Activated effector memory CD4-positive, alpha-beta T cell treated with Interleukin-2 at 50 U/mL for 16 hours (primary cell): Measurements from ENCODE around the gene MATK.
A peak's percentile ranks its signal among the peaks of the same experiment; 100 is the strongest.
"Not testable (repeated sequence)": the region's sequence is repeated elsewhere in the genome, so short reads cannot be mapped to it uniquely, and the experiment has no call there.

Experiments
- DNase-seq: peaks from one replicate; pipeline ENCODE4 v3.0.0-alpha.2; 2020

The MATK gene

GRCh38 chr19:3768748-3769099, 17.5 kb downstream of the MATK start:
- no peak for DNase-seq

GRCh38 chr19:3768015-3768747, 18.0 kb downstream of the MATK start:
- no peak for DNase-seq

- DNase-seq, result no peak
Measured at GRCh38 chr19:3767050-3767449, 19.1 kb downstream of the MATK start.

- DNase-seq, result no peak
Measured at GRCh38 chr19:3766520-3766919, 19.7 kb downstream of the MATK start.

DNA sequence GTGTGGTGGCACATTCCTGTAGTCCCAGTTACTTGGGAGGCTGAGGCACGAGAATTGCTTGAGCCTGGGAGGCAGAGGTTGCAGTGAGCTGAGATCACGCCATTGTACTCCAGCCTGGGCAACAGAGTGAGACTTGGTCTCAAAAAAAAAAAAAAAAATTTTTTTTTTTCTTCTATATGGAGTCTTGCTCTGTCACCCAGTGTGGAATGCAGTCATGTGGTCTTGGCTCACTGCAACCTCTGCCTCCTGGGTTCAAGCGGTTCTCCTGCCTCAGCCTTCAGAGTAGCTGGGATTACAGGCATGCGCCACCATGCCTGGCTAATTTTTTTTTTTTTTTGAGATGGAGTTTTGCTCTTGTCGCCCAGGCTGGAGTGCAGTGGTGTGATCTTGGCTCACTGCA, 20.4 kb downstream of the MATK start:
- not testable (repeated sequence) for DNase-seq

GRCh38 chr19:3765121-3765520, 21.1 kb downstream of the MATK start:
- DNase-seq, result no peak

DNA sequence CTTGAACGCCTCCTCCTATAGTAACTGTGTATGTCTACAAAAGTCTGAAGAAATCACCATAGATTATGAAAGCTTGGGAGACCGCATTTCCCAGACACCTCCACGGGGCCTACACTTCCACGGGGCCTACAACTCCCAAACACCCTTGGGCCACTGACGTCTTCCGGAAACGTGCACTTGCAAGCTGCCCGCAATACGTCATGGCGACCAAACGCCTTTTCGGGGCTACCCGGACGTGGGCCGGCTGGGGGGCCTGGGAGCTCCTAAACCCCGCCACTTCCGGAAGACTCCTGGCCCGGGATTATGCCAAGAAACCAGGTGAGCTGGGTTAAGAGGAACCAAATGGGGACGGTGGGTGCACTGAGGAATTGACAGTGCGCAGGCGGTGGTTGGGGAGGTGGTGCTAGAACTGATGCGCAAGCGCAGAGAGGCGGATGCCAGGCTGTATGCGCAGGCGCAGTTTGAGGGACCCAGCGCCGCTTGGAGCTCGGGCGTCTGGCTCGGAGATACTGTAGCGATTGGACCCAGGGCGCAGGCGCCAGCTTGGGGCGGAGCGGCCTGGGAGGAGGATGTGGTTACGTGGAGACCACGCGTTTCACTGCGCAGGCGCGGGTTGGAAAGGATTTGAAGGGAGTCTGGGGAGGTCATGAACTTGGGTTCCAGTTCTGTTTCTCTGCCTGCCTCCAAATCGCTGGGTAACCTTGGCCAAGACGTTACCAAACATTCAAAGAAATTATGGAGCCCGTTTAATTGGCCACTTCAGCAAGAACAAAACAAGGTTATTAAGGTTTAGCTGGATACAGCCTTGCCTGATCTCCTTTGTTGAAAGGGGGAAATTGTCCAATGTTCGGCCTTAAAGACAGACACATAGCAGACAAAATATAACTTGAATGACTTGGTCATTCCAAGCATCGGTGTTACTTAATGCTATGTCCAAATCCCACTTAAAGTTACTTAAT, 23.4 kb downstream of the MATK start, which contains the start of gene MRPL54:
TSS of gene MRPL54 (plus strand) at position 182 of the 959 bp plus-strand sequence. CDS start at position 201, 19 bp downstream.
- peak; percentile 99 for DNase-seq

DNA sequence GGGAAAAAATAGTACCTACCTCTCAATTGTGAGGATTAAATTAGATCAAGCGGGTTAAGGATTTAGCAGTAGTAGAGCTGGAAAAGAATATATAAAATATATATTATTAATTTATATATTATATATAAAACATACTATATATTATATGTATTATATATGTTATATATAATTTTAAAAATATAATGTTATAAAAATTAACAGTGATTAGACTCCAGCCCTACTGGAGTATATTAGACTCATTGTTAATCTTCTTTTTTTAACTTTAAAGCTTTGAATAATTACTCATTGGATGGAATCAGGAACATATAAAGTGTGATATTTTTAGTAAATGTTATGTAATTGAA, 24.1 kb downstream of the MATK start:
- DNase-seq, result no peak

DNA sequence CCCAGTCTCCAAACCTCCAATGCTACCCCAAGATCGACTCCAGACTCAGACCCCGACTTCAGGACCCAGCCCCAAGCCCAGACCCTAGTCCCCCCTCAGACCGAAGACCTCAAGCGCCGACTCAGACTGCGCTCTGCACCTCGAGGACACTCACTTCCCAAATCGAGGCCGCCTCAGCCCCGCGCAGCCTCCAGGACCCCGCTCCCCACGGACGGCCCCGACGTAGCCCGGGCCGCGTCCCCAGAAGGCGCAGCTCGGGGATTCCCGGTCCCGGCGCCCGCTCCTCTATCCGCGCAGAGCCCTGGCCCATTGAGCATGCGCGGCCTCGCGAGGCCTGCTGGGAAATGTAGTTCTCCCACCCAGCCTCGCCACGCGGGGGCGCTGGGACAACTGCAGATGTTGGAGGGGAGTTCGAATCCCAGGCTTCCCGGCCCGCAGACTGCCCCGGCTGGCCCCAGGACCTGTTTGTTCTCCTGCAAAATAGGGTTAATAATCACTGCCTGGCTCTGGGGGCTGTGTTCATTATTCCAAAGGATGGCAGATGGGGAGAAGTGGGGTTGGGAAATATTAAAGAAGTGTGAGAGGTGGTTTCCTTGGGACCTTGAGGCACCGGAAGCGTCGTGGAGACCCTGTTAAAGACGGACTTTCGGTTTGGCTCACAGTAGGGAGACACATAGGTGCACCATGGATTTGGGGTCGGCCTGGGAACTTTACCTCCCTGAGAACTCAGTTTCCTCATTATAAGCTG, 24.6 kb downstream of the MATK start, which contains the start of gene APBA3:
TSS of gene APBA3 (minus strand) at position 311 of the 748 bp plus-strand sequence. CDS start 1,428 bp downstream, outside the sequence.
- peak; percentile 89 for DNase-seq

GRCh38 chr19:3760871-3761361, 25.3 kb downstream of the MATK start:
- DNase-seq, result peak; percentile 19

DNA sequence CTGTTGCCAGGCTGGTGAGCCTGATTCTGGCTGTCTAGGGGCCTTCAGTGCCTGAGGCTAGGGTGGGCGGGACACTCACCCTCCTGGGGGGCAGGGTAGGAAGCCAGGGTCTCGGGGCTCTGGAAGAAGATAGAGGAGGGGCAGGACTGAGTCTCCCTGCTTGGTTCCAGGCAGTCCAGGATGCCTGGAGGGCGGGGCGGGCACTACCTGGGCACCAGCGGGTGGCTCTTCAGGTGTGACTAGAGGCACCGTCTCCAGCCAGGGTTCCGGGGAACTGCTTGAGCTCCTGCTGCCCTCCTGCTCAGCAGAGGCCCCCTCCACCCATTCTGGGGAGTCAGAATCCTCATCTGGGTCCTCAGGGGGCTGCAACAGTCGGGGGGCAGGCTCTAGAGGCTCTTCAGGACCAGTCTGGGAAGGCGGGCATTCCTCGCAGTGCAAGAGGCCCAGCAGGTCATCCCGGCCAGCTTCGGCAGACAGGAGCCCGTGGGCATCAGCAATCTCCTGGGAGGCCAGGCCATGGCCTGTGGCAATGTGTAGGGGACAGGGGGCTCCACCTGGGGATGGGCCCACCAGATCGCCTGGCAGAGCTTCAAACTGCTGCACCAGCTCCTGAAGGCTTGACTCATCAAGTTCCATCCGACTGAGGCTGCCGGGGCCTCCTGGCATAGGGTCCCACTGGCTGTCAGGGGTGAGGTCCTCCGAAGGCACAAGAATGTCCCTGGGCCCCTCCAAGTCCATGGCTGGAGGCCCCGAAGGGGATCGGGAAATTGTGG, 26.5 kb downstream of the MATK start:
- no peak for DNase-seq

DNA sequence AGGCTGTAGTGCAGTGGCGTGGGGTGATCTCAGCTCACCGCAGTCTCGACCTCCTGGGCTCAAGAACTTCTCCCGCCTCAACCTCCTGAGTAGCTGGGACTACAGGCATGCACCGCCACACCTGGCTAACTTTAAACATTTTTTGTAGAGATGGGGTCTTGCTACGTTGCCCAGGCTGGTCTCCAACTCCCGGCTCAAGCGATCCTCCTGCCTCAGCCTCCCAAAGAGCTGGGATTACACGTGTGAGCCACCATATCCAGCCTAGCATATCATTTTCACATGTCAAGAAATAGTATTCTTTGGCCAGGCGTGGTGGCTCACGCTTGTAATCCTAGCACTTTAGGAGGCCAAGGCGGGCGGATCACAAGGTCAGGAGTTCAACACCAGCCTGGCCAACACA, 27.9 kb downstream of the MATK start:
- DNase-seq, result not testable (repeated sequence)

DNA sequence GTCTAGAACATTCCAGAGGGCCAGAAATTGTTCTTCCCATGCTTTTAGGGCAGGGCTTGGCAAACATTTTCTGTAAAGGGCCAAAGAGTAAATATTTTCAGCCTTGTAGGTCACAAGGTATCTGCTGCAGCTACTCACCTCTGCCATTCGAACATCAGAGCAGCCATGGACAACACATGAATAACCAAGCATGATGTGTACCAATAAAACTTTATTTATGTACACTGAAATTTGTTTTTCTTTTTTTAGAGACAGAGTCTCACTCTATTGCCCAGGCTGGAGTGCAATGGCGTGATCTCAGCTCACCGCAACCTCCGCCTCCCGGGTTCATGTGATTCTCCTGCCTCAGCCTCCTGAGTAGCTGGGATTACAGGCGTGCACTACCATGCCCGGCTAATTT, 28.5 kb downstream of the MATK start:
- not testable (repeated sequence) for DNase-seq

DNA sequence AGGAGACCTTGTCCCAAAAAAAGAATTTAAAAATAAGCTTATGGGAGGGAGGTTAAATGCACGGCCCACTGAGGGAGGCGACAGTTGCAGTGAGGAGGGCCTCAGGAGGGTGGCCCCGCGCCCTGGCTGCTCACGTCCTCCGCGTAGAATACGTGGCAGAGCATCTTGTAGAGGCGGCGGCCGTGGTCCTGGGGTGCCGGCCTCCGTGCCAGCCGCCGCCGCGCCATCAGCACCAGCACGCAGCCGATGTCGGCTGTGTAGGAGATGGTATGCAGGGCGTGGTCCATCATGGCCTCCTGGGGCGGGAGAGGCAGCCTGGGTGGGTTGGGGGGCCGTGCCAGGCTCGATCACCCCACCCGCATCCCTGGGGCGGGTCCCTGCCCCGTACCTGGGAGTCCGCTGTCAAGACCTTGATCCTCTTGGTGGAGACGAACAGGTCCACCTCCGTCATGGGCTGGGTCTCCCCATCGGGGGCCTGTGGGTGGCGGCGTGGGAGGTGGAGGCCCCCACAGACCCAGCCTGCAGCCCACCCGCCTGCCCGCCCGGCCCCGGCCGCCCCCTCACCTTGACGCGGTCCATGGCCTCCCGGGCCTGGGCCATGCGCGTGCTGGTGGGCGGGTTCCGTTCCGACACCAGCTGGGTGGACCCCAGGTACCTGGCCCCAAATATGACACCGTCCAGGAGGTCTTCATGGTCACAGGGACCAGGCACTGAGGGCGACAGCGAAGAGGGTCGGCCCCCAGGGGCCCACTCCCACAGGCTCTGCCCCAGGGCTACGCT, 32.4 kb downstream of the MATK start:
- DNase-seq, result no peak

GRCh38 chr19:3752492-3752891, 33.7 kb downstream of the MATK start:
- DNase-seq, result no peak

- DNase-seq, result no peak
Measured at GRCh38 chr19:3751236-3751635, 34.9 kb downstream of the MATK start.

DNA sequence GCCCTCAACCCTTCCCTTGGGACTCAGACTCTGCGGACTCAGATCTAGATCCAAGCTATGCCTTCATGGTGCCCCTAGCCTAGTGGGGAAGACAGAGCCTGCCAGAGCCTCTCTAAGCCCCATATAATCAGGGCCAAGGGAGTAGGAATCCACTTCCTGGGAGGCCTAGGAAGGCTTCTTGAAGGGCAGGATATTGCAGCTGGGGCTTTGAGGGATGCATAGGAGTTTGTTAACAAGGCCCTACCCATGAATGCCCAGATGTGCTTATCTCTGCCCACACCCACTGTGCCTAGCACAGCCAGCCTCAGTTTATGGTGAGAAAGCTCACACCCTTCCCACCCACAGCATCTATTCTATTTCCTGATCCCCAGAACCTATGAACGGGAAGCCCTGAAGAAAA, 36.0 kb downstream of the MATK start:
- no peak for DNase-seq

DNA sequence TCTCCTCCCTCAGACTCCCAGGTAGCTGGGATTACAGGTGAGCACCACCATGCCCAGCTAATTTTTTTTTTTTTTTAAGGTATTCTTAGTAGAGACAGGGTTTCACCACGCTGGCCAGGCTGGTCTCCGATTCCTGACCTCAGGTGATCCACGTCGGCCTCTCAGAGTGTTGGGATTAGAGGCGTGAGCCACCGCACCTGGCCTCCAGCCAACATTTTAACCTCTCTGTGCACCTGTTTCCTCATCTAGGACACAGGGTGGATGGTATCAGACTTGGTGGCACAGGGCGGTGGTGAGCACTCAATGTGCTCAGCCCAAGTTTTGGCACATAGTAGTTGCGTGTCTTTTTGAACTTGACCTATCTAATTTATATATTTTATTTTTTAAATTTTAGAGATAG, 37.2 kb downstream of the MATK start:
- DNase-seq, result no peak

- DNase-seq, result no peak
Measured at GRCh38 chr19:3746371-3747056, 39.7 kb downstream of the MATK start.

DNA sequence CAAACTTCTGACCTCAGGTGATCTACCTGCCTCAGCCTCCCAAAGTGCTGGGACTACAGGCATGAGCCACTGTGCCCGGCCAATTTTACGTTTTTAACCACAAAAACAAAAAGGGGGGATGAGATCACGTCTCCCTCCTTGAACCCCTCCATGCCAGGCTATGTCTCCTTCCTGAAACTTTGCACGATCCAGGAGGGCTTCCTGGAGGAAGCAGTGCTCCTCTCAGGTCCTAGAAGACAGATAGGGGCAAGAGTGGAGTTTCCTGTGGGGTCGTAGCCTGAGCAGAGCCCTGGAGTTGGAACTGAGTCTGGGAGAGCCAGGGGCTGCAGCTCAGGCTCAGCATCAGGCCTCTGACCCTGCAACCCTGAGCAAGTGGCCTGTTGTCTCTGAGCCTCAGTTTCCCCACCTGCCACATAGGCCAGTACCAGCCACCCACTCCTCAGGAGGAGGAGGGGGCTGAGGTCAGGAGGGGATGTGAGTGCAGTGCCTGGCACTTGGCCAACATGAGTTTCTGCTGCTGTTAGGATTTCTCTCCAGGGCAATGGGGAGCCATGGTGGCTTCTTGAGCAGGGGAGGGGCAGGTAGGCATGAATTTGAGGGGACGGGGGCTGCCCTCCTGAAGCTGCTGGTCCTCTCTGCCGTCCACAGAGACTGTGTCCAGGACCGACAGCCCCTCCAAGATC, 40.7 kb downstream of the MATK start:
- DNase-seq, result no peak
